Measurements from ENCODE around the gene AP4E1. TPM values are rescaled to one million over a fixed set of nuclear protein-coding genes. Genes with fewer than 3 reads are reported as not detected.

Gene AP4E1
- total RNA-seq, 1 experiment from 2014 or later: 9.5 TPM

GRCh38 chr15:50930792-50931191 is 22.3 kb downstream of the AP4E1 start (continued):
- TF ChIP-seq ZNF416 (CRISPR knock-in tag; IDR thresholded peaks at IDR 0.05) (no peak), ZNF263 (CRISPR knock-in tag; IDR thresholded peaks at IDR 0.05; ENCODE audit: low read depth) (no peak), E2F5 (CRISPR knock-in tag; IDR thresholded peaks at IDR 0.05) (no peak), SMAD3 (CRISPR knock-in tag; IDR thresholded peaks at IDR 0.05; ENCODE audit: borderline replicate concordance) (no peak)

GRCh38 chr15:50933341-50933740 is 24.9 kb downstream of the AP4E1 start:
- no peaks in the 10 kb centered on the region for H3K4me1 Mint-ChIP-seq
- no peak overlapping the region for H3K4me3 Mint-ChIP-seq
- 0 out of 2 replicates have a peak, but pooled peaks cover 4% of the 10 kb centered on the region for H3K36me3 Mint-ChIP-seq
- no peak for ATAC-seq
- CTCF ChIA-PET: no interaction called here
- no peaks in the 10 kb centered on the region for H3K9me3 Mint-ChIP-seq
- DNase-seq (ENCODE audit: low spot score): no peak
- POLR2A ChIA-PET: no interaction called here
- H3K27ac Mint-ChIP-seq: no peak overlapping the region
- TF ChIP-seq SMAD3 (CRISPR knock-in tag; IDR thresholded peaks at IDR 0.05; ENCODE audit: borderline replicate concordance): no peak
- TF ChIP-seq AR (CRISPR knock-in tag; IDR thresholded peaks at IDR 0.05): no peak
- TF ChIP-seq IRF2 (CRISPR knock-in tag; IDR thresholded peaks at IDR 0.05; ENCODE audit: borderline replicate concordance, low read depth): no peak
- H3K27me3 Mint-ChIP-seq (ENCODE audit: low read depth): no peaks in the 10 kb centered on the region

- no peaks in the 10 kb centered on the region for H3K27me3 Mint-ChIP-seq (ENCODE audit: low read depth)
- ChIA-PET POLR2A (no interaction called here), CTCF (no interaction called here)
- H3K9me3 Mint-ChIP-seq: no peaks in the 10 kb centered on the region
- no peak for ATAC-seq
- H3K4me1 Mint-ChIP-seq: no peaks in the 10 kb centered on the region
- no peak for DNase-seq (ENCODE audit: low spot score)
- H3K27ac Mint-ChIP-seq: no peak overlapping the region
- H3K4me3 Mint-ChIP-seq: no peak overlapping the region
- 0 out of 2 replicates have a peak, but pooled peaks cover 2% of the 10 kb centered on the region for H3K36me3 Mint-ChIP-seq
- TF ChIP-seq FOXJ3 (CRISPR knock-in tag; IDR thresholded peaks at IDR 0.05; ENCODE audit: borderline replicate concordance) (no peak), FOXP4 (CRISPR knock-in tag; IDR thresholded peaks at IDR 0.05) (no peak), EMX1 (CRISPR knock-in tag; IDR thresholded peaks at IDR 0.05) (no peak), ZSCAN18 (CRISPR knock-in tag; IDR thresholded peaks at IDR 0.05) (no peak), ZNF121 (CRISPR knock-in tag; IDR thresholded peaks at IDR 0.05) (no peak), GTF2I (CRISPR knock-in tag; conservative IDR thresholded peaks at IDR 0.05) (no peak), IRF1 (CRISPR knock-in tag; IDR thresholded peaks at IDR 0.05) (no peak), TEAD1 (CRISPR knock-in tag; IDR thresholded peaks at IDR 0.05) (no peak), ATF1 (CRISPR knock-in tag; IDR thresholded peaks at IDR 0.05) (no peak), E2F1 (CRISPR knock-in tag; IDR thresholded peaks at IDR 0.05) (no peak), SP1 (CRISPR knock-in tag; conservative IDR thresholded peaks at IDR 0.05) (no peak), ZMAT4 (CRISPR knock-in tag; IDR thresholded peaks at IDR 0.05) (no peak), ATF3 (CRISPR knock-in tag; conservative IDR thresholded peaks at IDR 0.05) (no peak)
Measured at GRCh38 chr15:50938525-50938924, 30.0 kb downstream of the AP4E1 start.
